ENCODE measurements around the gene DDX3X.

GRCh38 chrX:41350976-41351569 is 17.1 kb downstream of the DDX3X start:
- no peak for TF ChIP-seq SREBF1 (IDR thresholded peaks at IDR 0.05; ENCODE audit: low read length)
- no peak for TF ChIP-seq JUND (IDR thresholded peaks at IDR 0.05; ENCODE audit: low read depth, low read length)
- TF ChIP-seq SUZ12 (IDR thresholded peaks at IDR 0.05; ENCODE audit: unreplicated experiment): no peak
- no peak for TF ChIP-seq RBBP5 (conservative IDR thresholded peaks at IDR 0.05)
- TF ChIP-seq, protein P1, sequence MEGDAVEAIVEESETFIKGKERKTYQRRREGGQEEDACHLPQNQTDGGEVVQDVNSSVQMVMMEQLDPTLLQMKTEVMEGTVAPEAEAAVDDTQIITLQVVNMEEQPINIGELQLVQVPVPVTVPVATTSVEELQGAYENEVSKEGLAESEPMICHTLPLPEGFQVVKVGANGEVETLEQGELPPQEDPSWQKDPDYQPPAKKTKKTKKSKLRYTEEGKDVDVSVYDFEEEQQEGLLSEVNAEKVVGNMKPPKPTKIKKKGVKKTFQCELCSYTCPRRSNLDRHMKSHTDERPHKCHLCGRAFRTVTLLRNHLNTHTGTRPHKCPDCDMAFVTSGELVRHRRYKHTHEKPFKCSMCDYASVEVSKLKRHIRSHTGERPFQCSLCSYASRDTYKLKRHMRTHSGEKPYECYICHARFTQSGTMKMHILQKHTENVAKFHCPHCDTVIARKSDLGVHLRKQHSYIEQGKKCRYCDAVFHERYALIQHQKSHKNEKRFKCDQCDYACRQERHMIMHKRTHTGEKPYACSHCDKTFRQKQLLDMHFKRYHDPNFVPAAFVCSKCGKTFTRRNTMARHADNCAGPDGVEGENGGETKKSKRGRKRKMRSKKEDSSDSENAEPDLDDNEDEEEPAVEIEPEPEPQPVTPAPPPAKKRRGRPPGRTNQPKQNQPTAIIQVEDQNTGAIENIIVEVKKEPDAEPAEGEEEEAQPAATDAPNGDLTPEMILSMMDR (IDR thresholded peaks at IDR 0.05 in 2 of 3, conservative IDR thresholded peaks at IDR 0.05 in 1 of 3; ENCODE audit: control insufficient read depth in 2 of 3, extremely low read depth in 1 of 3, insufficient read depth in 1 of 3, low read depth in 3 of 3, low read length in 3 of 3): no peak
- peak; percentile 97 for TF ChIP-seq POLR2AphosphoS5 (IDR thresholded peaks at IDR 0.05; ENCODE audit: low read length)
- TF ChIP-seq HDAC2 (IDR thresholded peaks at IDR 0.05): no peak
- peak; percentile 11; the same call in 1 of the 2 replicates for TF ChIP-seq CBFB (IDR thresholded peaks at IDR 0.05; ENCODE audit: low read depth)
- peak; percentile 59 for TF ChIP-seq POLR2A (IDR thresholded peaks at IDR 0.05; ENCODE audit: low read depth, low read length)
- TF ChIP-seq, protein P2, sequence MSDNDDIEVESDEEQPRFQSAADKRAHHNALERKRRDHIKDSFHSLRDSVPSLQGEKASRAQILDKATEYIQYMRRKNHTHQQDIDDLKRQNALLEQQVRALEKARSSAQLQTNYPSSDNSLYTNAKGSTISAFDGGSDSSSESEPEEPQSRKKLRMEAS (IDR thresholded peaks at IDR 0.05; ENCODE audit: low read depth, low read length): no peak
- TF ChIP-seq IKZF1 (conservative IDR thresholded peaks at IDR 0.05): no peak
- no peak for TF ChIP-seq EP300 (IDR thresholded peaks at IDR 0.05; ENCODE audit: borderline replicate concordance in 1 of 2, control insufficient read depth in 1 of 2, low read depth in 2 of 2, low read length in 2 of 2)

Data from GM12878 (cell line).